IgD-negative memory B cell (primary cell): ENCODE measurements around the gene ADAMTS17. TPM values are rescaled to one million over a fixed set of nuclear protein-coding genes. Genes with fewer than 3 reads are reported as not detected.

Experiments
- H3K27ac Mint-ChIP-seq, 3 donors: one replicate each; pipeline ENCODE4 v1.8.0; 2020 to 2022; ENCODE audit warnings: mild to moderate bottlenecking in 3 of 3, mixed read lengths in 3 of 3, moderate library complexity in 1 of 3
- H3K27me3 Mint-ChIP-seq: one replicate; pipeline ENCODE4 v1.8.0; 2021; ENCODE audit warnings: mixed read lengths
- H3K36me3 Mint-ChIP-seq: one replicate; pipeline ENCODE4 v1.8.0; 2020; ENCODE audit warnings: mild to moderate bottlenecking, mixed read lengths
- H3K4me1 Mint-ChIP-seq, 3 donors: one replicate each; pipeline ENCODE4 v1.8.0; 2020 to 2022; ENCODE audit warnings: mixed read lengths in 3 of 3, mild to moderate bottlenecking in 1 of 3
- H3K4me3 Mint-ChIP-seq, 4 donors: one replicate each; pipeline ENCODE4 v1.8.0; 2020 to 2022; ENCODE audit warnings: mild to moderate bottlenecking in 4 of 4, mixed read lengths in 4 of 4, moderate library complexity in 3 of 4
- H3K9me3 Mint-ChIP-seq, 3 donors: one replicate each; pipeline ENCODE4 v1.8.0; 2020 to 2021; ENCODE audit warnings: mixed read lengths in 3 of 3, mild to moderate bottlenecking in 1 of 3
- polyA plus RNA-seq: library from polyadenylated mRNA; unstranded; fragments of 300-500 nt; fragmentation: Illumina TruSeq; gene quantifications from one replicate; pipeline ENCODE4 v1.2.3, GENCODE V29; 2021

The ADAMTS17 gene
- polyA plus RNA-seq, 1 donor from 2014 or later = not detected

DNA sequence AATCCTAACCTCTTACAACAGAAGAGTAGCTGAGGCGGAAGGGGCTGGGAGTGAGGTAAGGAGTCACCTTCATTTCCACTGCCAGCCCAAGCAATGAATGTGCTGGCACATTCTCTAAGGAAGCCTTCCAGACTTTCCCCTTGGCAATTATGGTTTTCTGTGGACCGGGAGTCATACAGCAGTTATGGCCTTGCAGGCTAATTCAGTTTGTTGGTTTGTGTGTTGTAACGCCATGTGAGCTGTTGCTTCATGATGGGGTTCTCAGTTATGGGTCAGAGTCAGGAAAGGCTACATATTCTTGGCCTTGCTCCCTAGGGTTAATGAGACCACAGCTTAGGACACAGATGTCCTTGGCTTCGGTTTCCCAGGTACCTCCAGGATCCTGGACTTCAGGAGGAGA, 137.0 kb downstream of the ADAMTS17 start:
- H3K4me1 Mint-ChIP-seq = peaks cover 0 to 4% (median 0%) of the 10 kb centered on the region in 3 donors
- H3K9me3 Mint-ChIP-seq = no peaks in the 10 kb centered on the region
- H3K27ac Mint-ChIP-seq = no peak overlapping the region
- no peak overlapping the region for H3K4me3 Mint-ChIP-seq
- no peaks in the 10 kb centered on the region for H3K36me3 Mint-ChIP-seq
- H3K27me3 Mint-ChIP-seq = peaks cover 13% of the 10 kb centered on the region

DNA sequence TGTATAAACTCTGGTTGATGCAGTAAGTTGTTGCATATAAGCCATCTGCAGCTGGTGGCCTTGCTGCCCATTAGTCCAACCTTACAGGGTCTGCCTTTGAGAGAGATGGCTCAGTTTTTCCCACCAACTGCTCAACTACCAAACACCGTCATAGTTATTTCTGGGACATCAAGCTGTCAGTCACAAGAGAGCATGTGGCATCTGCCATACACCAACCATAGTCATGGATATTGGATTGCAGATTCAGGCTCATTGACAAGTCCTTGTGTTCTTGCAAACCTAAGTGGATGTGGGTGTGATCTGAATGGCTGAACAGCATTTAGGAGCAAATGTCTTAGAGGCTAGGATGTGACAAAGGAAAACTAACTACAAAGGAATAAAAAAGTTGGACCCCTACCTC, 137.6 kb downstream of the ADAMTS17 start:
- no peak overlapping the region for H3K27ac Mint-ChIP-seq
- H3K4me1 Mint-ChIP-seq = peaks cover 0 to 4% (median 0%) of the 10 kb centered on the region in 3 donors
- no peak overlapping the region for H3K4me3 Mint-ChIP-seq
- no peaks in the 10 kb centered on the region for H3K36me3 Mint-ChIP-seq
- no peaks in the 10 kb centered on the region for H3K9me3 Mint-ChIP-seq
- peaks cover 14% of the 10 kb centered on the region for H3K27me3 Mint-ChIP-seq

DNA sequence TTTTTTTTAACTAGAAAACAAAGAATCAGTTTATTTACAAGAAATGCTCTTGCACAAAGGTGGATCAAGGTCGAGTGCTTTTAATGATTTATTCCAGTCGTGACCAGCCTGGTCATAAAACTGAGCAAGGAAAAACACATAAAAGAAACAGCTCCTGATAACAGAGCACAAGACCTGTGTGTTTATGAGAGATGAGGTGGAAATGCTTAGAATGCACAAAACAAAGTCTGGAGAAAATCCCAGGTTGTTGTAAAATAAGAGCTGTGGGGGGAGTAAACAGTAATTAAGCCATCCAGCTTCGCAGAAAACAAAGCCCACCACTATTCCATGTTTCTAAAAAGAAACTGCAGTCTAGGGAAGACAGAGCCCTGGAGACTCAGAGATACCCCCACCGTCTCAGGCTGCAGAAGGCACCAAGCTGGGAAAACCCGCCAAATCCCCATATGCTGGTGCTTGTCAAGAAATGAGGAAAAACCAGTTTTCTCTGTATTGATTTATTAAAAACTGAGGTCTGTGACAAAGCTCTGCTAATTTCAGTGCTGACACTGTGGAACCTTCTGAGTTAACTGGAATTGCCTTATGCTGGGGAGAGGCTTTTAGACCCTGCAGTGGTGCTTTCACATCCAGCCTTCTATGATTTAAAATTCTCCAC, 139.3 kb downstream of the ADAMTS17 start:
- Mint-ChIP-seq H3K36me3 (no peaks in the 10 kb centered on the region), H3K4me3 (peak overlapping the region in 1 of 4 donors; percentile 2), H3K4me1 (peaks cover 0 to 4% (median 0%) of the 10 kb centered on the region in 3 donors), H3K27ac (no peak overlapping the region), H3K27me3 (peaks cover 14% of the 10 kb centered on the region), H3K9me3 (no peaks in the 10 kb centered on the region)

DNA sequence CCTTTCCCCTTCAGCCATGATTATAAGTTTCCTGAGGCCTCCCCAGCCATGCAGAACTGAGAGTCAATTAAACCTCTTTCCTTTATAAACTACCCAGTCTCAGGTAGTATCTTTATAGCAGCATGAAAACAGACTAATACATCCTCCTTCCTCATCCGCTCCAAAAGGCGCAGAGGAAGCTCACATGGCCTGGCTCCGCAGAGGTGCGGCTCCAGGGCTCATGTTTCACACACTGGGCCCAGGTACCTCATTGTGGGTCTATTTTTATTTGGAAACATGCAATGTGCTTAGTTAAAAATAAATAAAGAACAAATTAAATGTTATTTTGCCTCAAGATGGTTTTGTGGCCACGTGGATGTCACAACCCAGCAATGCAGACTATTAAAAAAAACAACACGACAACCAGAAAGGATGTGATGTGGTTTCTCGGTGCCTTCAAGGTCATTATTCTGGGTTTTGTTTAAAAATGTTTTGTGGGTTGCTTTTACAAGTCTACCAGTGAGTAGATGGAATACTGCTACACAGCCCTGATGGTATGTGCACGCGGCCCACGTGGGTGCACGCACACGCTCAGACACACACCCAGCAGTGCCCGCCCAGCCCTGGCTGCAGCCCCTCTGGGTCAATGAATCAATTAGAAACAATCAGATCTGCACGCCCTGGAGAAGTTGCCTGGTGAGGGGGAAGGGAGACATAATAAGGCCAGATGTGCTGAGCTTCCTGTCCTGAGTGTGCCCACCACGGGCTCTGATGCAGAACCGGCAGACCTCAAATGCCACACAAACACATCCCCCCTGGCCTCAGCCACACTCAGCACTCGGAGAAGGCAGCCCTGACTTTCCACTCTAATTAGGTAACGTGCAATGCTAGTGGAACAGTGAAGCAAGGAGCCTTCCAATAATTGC, 140.1 kb downstream of the ADAMTS17 start:
- Mint-ChIP-seq H3K27ac (no peak overlapping the region), H3K27me3 (peaks cover 14% of the 10 kb centered on the region), H3K4me3 (peak overlapping the region in 2 of 4 donors; percentile 2 to 63), H3K4me1 (peaks cover 0 to 4% (median 0%) of the 10 kb centered on the region in 3 donors), H3K9me3 (no peaks in the 10 kb centered on the region), H3K36me3 (no peaks in the 10 kb centered on the region)

DNA sequence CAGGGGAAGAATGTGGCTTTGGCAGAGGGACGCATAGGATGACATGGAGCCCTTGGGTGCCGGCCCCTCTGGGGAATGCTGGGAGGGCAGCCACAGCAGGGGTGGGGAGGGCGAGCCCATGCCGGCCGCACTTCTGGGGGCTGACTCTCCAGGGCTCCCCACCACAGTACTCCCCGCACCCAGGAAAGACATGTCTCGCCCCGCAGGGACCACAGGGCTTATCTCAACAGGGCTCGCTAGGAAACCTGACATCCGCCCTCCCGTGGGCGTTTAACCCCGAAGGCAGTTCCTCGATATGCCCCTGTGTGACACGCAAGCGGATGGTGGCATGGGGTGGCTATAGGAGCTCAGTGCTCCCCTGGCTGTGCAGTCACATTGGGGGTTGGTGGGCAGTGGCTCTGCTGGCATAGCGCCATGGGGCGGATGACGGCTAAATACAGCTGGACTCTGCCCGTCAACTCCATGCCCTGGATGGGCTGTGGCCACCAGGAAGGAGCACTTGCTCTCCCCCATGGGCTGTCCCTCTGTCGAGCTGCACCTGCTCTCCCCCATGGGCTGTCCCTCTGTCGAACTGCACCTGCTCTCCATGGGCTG, 141.4 kb downstream of the ADAMTS17 start:
- H3K36me3 Mint-ChIP-seq = no peaks in the 10 kb centered on the region

GRCh38 chr15:100199711-100200286, 142.0 kb downstream of the ADAMTS17 start:
- Mint-ChIP-seq H3K27ac (no peak overlapping the region), H3K4me1 (peaks cover 0 to 4% (median 0%) of the 10 kb centered on the region in 3 donors), H3K9me3 (no peaks in the 10 kb centered on the region), H3K27me3 (peaks cover 15% of the 10 kb centered on the region), H3K4me3 (peak overlapping the region in 1 of 4 donors; percentile 86), H3K36me3 (no peaks in the 10 kb centered on the region)

More for the DNA sequence above, 141.4 kb downstream of the ADAMTS17 start:
- Mint-ChIP-seq H3K27me3 (peaks cover 14% of the 10 kb centered on the region), H3K9me3 (no peaks in the 10 kb centered on the region), H3K27ac (no peak overlapping the region), H3K4me1 (peaks cover 0 to 4% (median 0%) of the 10 kb centered on the region in 3 donors), H3K4me3 (peak overlapping the region in 1 of 4 donors; percentile 86)

DNA sequence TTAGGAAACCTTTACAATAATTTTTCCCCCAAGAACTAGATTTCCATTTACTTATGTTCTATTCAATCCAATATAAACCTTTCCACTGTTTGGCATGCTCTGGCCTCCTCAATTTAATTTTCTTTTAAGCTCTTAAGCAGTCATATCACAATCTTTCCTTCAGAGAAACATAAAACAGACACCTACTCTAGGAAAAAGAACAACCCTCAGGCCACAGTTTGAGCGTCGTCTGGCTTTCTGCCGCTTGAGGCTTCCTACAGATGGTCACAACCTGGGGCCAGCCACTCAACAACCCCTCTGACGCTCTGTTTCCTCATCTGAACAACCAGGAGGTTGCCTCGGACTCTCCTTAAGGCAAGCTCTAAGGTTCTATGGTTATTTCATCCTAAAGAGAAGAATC, 143.3 kb downstream of the ADAMTS17 start:
- H3K36me3 Mint-ChIP-seq = no peaks in the 10 kb centered on the region
- H3K27ac Mint-ChIP-seq = no peak overlapping the region
- no peaks in the 10 kb centered on the region for H3K9me3 Mint-ChIP-seq
- peaks cover 12% of the 10 kb centered on the region for H3K27me3 Mint-ChIP-seq
- no peak overlapping the region for H3K4me3 Mint-ChIP-seq
- H3K4me1 Mint-ChIP-seq = peaks cover 0 to 4% (median 0%) of the 10 kb centered on the region in 3 donors

DNA sequence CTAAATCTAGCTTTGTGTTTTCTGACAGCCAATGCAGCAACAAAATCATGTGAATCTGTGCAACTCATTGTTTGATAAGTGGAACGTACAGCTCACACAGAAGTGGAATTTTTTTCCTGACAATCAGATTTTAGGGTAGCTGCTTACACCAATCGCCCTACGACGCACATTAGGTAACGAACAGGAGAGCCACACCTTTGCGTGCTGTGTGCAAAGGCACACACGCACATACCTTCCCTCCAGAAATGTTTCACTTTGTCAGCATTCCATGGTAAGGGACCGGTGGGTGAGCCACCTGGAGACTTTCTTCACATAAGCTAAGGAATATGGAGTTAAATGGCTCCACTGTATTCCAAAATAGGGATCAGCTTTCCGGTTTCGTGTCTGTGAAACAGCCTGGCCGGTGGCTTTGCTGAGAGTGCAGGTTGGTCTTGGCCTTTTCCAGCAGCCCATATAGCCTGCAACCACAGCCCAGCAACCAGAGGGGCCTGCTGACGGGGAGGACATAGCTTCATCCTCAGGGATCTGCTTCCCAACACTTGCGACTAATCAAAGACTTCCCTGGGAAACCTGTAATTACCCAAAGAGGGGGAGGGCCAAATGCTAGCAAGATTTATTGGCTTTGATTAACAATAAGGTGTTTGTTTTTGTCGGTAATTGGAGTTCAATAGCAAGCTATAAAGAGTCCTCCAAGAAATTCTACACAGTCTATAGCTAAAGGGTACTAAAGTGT, 145.3 kb downstream of the ADAMTS17 start:
- H3K27me3 Mint-ChIP-seq = peaks cover 9% of the 10 kb centered on the region
- no peak overlapping the region for H3K27ac Mint-ChIP-seq
- H3K4me1 Mint-ChIP-seq = no peaks in the 10 kb centered on the region
- no peaks in the 10 kb centered on the region for H3K9me3 Mint-ChIP-seq
- H3K36me3 Mint-ChIP-seq = no peaks in the 10 kb centered on the region
- no peak overlapping the region for H3K4me3 Mint-ChIP-seq

GRCh38 chr15:100194996-100195395, 146.8 kb downstream of the ADAMTS17 start:
- peaks cover 5% of the 10 kb centered on the region for H3K27me3 Mint-ChIP-seq
- H3K9me3 Mint-ChIP-seq = no peaks in the 10 kb centered on the region
- H3K36me3 Mint-ChIP-seq = no peaks in the 10 kb centered on the region
- no peak overlapping the region for H3K4me3 Mint-ChIP-seq
- no peak overlapping the region for H3K27ac Mint-ChIP-seq
- H3K4me1 Mint-ChIP-seq = no peaks in the 10 kb centered on the region

DNA sequence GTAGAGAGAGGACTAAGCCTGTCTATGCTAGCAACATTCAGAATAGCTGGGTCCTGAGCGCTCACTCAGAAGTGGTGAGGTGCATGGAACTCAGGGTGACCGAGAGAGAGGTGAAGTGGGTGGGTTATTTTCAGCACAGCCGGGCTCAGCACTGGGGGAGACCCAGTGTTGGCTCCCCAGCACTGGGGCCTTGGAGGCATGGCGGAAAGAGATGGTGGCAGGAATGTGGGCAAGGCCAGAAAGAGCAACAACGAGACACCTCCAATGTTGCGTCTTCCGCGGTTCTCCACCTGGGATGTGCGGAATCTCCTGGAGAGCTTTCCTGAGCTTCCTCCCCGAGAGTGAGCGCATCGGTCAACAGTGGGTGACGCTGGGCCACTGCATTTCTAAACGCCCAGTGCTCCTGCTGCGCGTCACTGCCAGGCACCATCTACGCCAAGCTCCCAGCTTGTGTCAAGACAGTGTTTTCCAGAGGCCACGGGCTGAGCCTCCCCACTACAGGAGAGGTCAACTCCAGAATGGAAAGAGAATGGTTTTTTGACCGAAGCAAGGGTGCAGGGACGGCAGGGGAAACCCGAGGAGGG, 148.4 kb downstream of the ADAMTS17 start:
- no peaks in the 10 kb centered on the region for H3K9me3 Mint-ChIP-seq

GRCh38 chr15:100192097-100193080, 149.4 kb downstream of the ADAMTS17 start:
- Mint-ChIP-seq H3K27me3 (peaks cover 8% of the 10 kb centered on the region), H3K9me3 (no peaks in the 10 kb centered on the region), H3K4me3 (no peak overlapping the region), H3K36me3 (no peaks in the 10 kb centered on the region), H3K27ac (peak overlapping the region in 1 of 3 donors; percentile 50), H3K4me1 (no peaks in the 10 kb centered on the region)

More for the DNA sequence above, 148.4 kb downstream of the ADAMTS17 start:
- H3K27ac Mint-ChIP-seq = no peak overlapping the region
- no peak overlapping the region for H3K4me3 Mint-ChIP-seq
- peaks cover 6% of the 10 kb centered on the region for H3K27me3 Mint-ChIP-seq
- no peaks in the 10 kb centered on the region for H3K4me1 Mint-ChIP-seq
- H3K36me3 Mint-ChIP-seq = no peaks in the 10 kb centered on the region

DNA sequence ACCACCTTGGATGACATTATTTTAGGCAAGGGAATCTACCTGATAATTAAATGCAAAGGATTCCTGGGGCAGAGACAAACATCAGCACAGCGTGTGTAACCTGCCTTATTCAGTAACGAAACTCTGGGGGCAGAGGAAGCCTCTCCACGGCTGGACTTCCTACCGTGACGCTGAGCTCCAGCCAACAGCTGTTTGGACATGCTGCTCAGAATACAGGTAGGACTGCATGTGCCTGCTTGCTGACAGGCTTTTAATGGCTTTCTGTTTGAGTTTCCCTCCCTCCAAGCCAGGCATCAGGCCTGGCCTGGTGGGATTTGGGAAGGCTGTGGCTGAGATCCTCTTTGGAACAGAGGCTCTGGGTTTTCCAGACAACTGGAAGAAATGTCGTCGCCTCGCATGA, 150.6 kb downstream of the ADAMTS17 start:
- Mint-ChIP-seq H3K4me3 (no peak overlapping the region), H3K36me3 (no peaks in the 10 kb centered on the region), H3K27ac (no peak overlapping the region), H3K4me1 (no peaks in the 10 kb centered on the region), H3K9me3 (no peaks in the 10 kb centered on the region), H3K27me3 (peaks cover 8% of the 10 kb centered on the region)

DNA sequence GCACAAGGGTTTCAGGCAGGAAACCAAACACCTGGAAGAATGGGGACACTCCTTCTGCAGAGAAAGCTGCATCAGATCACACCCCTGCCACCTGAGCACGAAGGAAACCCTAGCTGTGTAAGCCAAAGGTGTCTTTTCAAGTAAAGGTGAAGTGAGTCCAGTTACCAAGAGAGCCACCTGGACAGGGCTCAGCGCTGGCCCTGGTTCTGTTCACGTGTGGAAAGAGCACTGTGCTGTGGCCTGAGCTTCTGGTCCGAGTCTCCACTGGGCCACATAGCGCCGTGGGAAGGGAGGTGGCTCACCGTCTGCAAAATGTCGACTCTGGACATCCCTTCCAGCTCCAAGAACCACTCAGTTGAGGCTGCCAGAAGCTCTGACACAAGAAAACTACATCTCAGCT, 151.1 kb downstream of the ADAMTS17 start:
- no peaks in the 10 kb centered on the region for H3K36me3 Mint-ChIP-seq
- H3K4me3 Mint-ChIP-seq = no peak overlapping the region

More for the DNA sequence above, 151.1 kb downstream of the ADAMTS17 start:
- Mint-ChIP-seq H3K27ac (no peak overlapping the region), H3K9me3 (no peaks in the 10 kb centered on the region), H3K4me1 (no peaks in the 10 kb centered on the region), H3K27me3 (peaks cover 8% of the 10 kb centered on the region)
